HG03457 (cell line): ENCODE measurements around the gene EPHA5.

Source experiments
- ATAC-seq: cut with Tn5 transposase; IDR thresholded peaks from one replicate; pipeline ENCODE4 v1.9.1; 2021; ENCODE audit warnings: moderate number of reproducible peaks; ENCODE audit not compliant: unreplicated experiment

EPHA5 gene

DNA sequence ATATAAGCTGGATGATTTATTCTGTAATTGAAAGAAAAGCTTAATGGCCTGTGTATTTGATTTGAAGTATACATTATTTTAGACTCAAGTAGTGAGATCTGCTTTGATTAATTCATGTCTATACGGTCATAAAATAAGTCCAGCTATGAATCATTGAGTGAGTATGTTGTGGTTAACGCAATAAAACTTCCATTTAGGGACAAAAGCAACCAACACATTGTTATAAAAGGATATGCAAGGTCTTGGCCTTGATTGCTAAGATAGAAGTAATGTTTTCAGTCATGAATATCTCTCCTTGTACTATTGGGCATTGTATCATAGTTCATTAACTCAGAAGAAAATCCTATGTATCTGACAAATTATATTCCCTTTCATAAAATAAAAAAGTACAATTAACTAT lies 162.1 kb downstream of the EPHA5 start:
- no peak for ATAC-seq

DNA sequence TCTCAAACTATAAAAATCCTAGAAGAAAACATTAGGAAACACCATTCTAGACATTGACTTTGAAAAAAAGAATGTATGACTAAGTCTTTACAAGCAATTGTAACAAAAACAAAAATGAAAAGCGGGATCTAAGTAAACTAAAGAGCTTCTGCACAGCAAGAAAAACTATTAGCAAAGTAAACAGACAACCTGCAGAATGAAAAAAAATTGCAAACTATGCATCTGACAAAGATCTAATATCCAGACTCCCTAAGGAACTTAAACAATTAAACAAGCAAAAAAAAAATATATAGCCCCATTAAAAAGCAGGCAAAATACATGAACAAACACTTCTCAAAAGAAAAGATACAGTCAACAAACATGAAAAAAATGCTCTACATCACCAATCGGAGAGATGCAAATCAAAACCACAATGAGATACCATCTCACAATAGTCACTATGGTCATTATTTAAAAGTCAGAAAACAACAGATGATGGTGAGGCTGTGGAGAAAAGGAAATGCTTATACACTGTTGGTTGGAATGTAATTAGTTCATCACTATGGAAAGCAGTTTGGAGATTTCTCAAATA lies 168.1 kb downstream of the EPHA5 start:
- ATAC-seq: no peak

DNA sequence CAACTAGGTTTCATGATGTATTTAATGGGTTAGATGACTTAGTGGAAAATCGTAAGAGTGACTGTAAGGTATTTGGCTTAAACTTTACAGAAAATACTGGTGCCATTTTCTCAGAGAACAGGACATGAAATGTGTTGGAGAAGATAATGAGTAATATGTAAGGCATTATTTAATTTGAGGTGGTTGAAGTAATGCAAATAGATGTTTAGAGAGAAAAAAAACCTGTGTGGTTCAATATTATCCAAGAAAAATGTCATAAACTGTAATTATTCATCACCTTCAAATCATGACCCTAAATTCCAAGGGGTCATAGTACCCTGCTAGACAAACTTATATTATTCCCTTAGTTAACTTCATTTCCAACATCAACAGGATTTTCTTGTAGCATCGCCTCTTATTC lies 171.7 kb downstream of the EPHA5 start:
- no peak for ATAC-seq

DNA sequence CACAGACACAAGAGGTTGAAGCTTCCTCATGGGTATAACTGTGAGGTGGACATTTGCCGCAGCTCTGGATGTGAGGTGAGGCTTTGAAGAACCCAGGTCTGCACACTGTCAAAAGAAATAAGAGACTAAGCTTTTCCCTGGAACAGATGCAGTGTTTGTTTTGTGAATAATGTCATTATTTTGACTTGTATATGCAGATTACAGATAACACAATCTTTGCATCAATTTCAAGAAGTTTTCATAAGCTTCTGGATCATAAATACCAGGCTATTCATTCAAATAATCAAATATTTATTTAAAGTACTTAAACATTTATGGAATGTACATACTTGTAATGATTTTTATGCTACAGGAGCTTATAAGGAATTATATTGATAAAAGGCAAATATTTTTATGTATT lies 174.8 kb downstream of the EPHA5 start:
- ATAC-seq: no peak

DNA sequence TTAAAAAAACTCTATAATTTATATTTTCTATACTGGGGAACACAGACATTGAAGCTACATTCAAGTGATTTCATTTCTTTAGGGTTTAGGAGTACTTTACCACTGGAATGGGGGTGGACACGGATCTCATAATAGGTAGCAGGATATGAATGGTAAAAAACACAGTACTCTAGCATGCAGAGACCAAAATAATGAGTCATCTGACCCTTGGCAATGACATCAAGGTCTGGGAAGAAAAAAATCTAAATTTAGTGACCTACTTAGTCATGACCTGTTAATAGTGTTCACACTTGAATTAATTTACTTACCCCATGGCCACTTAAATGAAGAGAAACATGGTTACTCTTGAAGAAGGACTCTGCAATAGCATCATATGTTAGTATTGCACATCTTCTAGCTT lies 187.9 kb downstream of the EPHA5 start:
- no peak for ATAC-seq

DNA sequence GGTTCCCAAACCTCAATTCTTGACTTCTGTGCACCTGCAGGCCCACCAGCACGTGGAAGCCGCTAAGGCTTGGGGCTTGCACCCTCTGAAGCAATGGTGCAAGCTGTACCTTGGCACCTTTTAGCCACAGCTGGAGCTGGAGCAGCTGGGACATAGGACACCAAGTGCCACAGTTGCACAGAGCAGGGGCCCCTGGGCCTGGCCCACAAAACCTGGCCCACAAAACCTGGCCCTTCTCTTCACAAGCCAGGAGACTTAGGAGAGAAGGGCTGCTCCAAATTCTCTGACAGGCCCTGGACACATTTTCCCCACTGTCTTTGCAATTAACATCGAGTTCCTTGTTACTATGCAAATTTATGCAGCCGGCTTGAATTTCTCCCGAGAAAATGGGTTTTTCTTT lies 197.8 kb downstream of the EPHA5 start:
- ATAC-seq: no peak

DNA sequence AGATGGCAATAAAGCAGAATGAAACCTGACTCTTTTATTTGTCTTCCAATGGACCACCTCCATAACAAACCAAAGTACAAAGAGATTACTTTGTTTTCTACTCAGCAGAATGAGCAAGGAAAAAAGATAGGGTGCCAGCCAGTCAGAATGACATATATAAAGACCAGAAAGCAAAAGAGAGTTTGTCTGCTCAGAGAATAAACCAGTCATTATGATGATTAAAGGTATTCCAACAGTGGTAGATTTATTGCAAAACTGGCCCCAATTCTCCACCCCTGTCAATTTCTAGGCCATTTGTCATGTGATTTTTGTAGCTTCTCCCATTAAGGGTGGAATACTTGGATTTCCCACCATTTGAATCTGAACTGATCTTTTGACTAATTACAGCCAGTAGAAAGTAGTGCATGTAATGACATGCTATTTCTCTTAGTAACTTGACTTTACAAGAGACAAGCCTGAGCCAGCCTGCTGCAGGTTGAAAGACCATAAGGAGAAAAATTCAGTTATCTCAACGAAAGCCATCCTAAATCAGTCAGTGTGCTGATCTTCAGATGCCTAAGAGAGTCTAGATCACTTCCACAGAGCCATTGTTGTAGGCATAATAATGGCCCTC lies 203.1 kb downstream of the EPHA5 start:
- no peak for ATAC-seq

DNA sequence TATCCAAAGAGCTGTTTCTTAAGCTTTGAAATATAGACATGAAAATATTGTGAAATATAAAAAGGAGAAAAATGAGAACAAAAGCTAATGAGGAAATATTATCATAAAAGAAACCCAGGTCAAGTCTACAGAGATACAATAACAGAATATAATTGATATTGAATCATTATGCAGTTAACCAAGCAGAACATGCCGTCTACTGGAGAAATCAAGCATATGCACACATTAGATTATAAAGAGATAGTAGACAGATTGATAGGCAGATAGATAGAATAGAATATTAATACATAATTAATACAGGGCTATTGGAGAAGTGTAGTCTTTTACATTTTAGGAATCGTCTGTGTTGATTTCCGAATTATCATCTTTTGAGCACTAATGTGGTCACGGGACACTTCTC lies 208.5 kb downstream of the EPHA5 start:
- no peak for ATAC-seq

DNA sequence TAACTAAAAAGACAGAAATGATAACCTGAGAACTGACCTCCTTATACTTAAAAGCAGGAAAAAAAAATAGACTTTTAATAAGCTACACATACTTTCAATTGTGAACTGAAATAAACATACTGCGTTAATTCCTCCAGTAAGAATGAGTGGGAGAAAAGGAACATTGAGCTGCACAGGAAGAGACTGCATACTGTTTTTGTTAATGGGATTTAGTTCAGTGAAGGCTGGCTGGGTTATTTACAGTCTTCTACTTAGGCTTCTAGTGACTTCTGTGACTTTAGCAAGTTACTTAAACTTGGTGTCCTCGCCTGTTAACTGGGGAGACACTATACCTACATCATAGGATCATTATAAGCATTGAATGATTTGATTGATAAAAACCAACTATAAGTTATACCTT lies 213.3 kb downstream of the EPHA5 start:
- no peak for ATAC-seq

DNA sequence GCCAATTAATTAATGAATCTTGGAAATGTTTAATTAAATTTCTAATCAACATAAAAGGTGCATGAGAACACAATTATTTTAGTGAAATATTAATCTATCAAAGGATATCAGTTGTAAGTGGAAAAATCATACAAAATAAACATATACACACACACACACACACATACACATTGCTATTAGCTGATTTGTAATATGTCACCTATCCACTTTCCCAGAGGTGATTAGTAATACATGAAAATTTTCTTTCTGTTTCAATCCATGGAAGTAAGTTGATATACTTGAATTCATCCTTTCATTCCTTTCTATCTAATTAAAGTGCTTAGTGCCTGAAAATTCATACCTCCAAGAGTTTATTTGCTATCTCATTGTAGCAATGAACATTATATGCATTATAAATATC lies 213.7 kb downstream of the EPHA5 start:
- ATAC-seq: no peak

DNA sequence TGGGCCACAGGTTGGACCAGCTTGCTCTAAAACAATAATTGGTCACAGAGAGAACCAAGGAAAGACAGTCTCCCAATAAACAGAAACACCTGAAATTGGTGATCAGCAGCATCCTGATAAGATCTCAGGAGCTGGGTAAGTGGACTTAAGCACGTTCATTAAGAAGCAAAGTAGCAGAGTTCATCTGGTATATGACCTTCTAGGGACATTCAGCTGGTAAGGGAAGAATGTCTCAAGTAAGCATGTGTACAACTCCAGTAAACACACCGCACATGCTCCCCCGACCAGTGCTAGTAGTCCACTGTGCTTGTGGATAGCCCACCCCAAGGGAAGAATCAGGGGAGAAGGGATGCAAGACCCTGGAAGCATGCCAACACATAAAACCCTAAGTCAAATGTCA lies 216.9 kb downstream of the EPHA5 start:
- no peak for ATAC-seq

DNA sequence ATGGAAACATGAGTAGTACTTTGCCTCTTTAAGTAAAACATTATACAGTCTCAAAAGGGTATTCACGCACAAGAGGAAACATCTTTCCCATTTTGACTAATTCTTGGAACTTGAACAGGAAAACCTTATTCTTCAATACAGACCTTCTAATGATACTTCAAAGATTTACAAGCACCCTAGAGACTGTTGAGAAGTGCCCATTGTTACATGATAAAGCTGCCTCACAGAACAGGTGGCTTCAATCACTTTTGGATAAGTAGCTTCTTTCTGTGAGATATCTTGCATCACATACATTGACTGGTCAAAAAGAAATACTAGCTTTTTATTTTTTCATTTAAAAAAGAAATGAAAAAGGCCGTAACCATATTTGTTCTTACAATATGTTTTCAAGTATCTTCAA lies 219.4 kb downstream of the EPHA5 start:
- ATAC-seq: no peak

DNA sequence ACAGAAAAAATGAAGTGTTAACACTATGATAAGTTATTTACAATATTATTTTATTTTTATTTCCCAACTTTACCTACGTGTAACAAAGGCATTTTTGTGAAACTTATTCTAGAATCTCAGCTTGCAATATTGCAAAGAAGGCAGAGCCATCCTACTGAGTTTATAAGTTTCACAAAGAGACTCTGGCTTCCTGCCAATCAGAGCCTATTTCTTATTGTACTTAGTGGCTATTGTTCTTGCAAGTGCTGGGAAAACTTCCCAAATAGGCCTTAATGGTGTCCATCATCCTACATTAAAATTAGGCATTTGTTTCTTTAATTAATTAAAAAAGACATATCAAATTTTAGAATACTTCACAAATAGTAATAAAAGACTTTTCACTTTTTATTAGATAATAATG lies 233.2 kb downstream of the EPHA5 start:
- ATAC-seq: no peak

DNA sequence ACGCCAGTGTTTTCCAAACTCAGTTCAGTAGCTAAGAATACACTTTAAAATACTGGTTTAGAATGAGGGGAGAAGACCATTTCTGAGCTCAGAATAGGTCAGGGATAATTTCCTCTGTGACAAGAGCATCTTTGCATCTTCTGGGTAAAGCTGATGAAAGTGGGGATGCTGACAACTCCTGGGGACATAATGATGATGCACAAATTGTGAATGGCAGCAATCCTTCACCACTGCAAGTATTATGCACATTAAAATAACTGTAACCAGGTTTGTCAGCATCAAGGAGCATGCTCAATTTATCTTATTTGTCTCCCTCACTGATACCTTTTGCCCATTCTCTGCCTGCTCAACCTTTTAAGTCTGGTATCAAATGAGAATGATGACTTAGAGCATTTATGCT lies 248.2 kb downstream of the EPHA5 start:
- ATAC-seq: no peak

DNA sequence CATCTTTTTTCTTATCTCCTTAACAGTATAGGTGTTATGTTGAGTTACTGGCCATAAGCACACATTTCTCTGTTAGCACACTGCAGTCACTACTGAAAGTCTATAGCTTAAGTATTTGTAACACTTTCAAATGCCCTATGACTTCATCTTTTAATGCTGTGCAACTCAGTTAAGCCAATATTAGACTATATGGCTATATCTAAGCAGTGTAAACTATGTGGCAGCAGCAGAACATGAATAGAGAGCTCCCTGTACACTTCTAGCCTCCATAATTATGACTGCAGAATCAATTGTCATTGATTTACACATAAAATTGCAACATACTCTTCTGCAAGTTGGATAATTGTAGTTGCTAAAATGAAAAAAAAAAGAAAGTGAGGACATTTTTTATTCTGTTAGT lies 250.3 kb downstream of the EPHA5 start:
- ATAC-seq: no peak

DNA sequence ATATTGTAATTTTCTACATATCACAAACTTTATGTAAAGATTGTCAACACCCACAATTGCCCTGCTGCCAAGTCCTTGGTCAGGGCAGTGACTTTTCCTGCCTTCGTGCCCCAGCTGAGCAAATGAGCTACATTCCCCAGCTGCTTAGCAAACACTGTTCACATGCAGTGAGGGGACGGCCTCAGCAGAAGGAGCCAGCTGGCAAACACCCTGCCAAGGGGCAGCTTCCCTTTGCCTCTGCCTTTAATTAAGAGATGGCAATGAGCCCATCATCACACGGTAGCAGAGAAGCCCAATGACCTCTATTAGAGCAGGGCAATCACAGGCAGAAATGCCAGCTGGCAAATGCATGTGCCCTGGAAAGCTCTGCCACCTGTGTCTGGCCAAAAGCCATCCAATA lies 253.4 kb downstream of the EPHA5 start:
- ATAC-seq: no peak

DNA sequence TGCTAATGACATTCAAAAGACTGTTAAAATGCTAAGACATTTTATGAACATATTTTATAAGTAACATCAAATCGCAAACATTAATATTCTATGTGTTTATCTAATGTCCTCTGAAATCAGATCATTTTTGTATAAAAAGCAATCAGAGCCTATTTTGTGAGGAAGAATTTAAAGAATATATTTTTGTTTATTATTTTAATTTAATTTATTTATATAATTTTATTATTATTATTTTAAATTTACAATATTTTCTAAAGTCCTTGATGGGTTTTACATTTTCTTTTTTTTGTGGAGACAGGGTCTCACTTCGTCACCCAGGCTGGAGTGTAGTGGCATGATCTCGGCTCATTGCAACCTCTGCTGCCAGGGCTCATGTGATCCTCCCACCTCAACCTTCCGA lies 262.8 kb downstream of the EPHA5 start:
- no peak for ATAC-seq

DNA sequence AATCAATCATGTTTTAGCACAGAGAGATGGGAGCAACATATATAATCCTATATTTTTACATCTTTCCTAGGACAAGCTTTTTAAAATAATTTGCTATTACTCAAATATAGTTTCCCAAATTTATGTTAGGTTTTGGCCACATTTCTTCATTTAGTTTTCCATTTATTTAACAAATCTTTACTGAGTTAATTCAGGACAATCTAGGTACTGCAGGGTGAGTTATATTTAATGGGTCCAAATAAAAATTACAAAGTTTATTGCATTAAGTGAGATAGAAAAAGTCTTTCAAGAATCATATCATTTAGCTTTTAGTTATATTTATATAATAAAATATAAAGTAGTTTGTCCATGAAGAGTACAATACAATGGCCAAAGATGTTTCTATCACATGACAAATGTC lies 269.2 kb downstream of the EPHA5 start:
- ATAC-seq: no peak

DNA sequence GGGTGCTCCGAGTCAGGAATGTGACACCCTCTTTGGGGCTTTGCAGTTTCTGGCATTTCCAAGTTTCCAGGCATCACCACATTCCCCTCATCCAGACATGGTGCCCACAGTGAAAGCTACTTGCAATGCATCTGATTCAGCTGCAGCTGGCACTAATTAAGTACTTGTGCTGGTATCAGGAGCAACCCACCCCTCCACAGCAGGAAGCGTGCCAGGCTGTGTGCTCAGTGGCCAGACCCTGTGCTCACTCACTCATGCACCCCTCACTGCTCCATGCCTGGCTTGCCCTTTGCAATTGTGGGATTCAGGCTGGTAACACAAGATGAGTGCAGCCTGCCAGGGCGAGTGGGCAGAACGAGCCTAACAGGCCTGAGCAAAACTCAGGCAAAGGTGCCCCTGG lies 271.2 kb downstream of the EPHA5 start:
- ATAC-seq: no peak

DNA sequence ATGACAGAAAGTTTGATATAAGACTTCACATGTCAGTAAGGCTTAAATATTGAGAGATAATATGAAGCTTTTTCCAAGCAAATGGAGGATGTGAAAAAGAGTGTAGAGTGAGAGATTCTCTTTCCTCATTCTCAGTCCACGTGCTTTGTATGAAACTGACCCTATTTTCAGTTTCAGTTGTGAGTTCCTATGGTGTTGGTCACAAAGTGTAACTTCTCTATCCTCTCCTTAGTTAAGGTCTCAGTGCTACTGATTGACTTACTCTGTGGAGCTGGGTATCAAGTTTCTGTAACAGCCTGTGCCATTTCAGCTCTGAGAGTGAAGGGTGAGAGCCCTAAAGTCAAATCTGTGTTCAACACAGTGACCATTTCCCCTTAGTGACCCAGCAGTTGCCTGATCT lies 277.2 kb downstream of the EPHA5 start:
- peak; percentile 60 for ATAC-seq

DNA sequence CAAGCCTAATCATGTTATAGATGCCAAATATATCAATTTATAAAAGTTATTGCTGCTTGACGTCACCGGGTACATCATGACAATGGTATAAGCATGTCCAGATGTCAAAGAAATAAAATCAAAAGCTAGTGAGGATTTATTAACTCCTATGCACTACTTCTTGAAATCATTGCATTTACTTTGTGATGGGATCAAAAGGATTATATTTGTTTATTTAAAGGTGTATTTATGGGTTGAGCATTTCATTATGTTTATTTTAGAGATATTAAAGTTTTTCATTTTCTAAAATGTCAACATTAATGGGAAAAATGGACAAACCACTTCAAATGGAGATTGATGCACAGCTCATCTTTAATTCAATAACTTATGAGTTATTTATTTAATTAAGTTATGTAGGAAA lies 277.8 kb downstream of the EPHA5 start:
- no peak for ATAC-seq

DNA sequence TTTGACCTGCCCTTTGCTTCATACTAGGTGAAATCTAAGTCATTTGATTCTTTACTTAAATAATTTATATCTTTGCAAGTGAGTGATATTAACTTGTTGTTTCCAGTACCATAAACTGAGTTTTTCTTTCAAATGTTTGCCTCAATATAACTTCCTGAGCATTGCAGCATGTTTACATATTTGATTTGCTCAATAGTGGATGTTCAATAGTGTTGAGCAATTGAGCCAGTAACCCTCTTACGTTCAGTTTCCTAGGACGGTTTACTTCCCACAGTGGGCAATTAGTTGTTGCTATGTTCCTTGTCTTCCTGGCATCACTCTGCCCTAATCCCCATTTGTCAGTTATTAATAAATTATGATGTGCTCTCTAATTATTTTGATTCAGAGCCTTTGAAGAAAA lies 278.5 kb downstream of the EPHA5 start:
- ATAC-seq: no peak

DNA sequence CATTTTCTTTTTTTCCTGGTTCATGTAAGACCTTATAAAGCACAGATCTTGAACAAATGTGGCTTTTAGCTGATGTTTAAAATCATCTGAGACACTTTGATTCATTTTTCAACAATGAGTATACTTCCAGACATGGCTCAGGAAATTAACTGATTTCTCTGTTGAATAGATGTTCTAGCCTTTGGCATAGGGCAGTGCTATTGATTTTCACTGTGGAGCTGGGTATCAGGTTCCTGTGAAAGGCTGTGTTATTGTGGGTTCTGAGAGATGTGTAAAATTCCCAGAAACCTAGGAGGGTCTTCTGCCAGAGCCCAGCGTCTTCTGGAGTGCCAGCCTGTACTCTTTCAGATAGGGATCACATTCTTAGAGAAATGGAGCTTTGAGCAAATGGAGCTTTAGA lies 278.9 kb downstream of the EPHA5 start:
- no peak for ATAC-seq
